GM12873 (cell line): ENCODE data around the gene RLF.

ENCODE experiments used
- CTCF ChIP-seq: IDR thresholded peaks from 2 replicates; pipeline ENCODE4 v1.5.1; 2012; ENCODE audit warnings: low read depth, mild to moderate bottlenecking, moderate library complexity, low read length, control low read depth; ENCODE audit not compliant: insufficient read depth; ENCODE audit errors: missing control alignments

Gene RLF

GRCh38 chr1:40245686-40246085 lies 84.5 kb downstream of the RLF start:
- no peak for TF ChIP-seq CTCF

- no peak for TF ChIP-seq CTCF
Observed at GRCh38 chr1:40247655-40248054, 86.5 kb downstream of the RLF start, which contains the start of gene TMCO2. Gene TMCO2, plus strand, starts transcription at chr1:40247937. Its CDS starts 57 bp downstream, at chr1:40247994.

- no peak for TF ChIP-seq CTCF
Observed at GRCh38 chr1:40248412-40248811, 87.2 kb downstream of the RLF start.

- TF ChIP-seq CTCF = no peak
Observed at GRCh38 chr1:40251456-40251855, 90.3 kb downstream of the RLF start.

GRCh38 chr1:40252601-40253000 lies 91.4 kb downstream of the RLF start:
- TF ChIP-seq CTCF = no peak

GRCh38 chr1:40255231-40255630 lies 94.0 kb downstream of the RLF start:
- TF ChIP-seq CTCF = no peak

GRCh38 chr1:40256401-40257084 lies 95.4 kb downstream of the RLF start:
- no peak for TF ChIP-seq CTCF
